GM19455 (cell line): Measurements from ENCODE around the gene SBF2.

ENCODE experiments used
- ATAC-seq: cut with Tn5 transposase; IDR thresholded peaks from one replicate; pipeline ENCODE4 v1.9.1; 2021; ENCODE audit not compliant: unreplicated experiment

SBF2 gene

GRCh38 chr11:9825895-9826294 is 468.1 kb downstream of the SBF2 start:
- ATAC-seq = no peak

DNA sequence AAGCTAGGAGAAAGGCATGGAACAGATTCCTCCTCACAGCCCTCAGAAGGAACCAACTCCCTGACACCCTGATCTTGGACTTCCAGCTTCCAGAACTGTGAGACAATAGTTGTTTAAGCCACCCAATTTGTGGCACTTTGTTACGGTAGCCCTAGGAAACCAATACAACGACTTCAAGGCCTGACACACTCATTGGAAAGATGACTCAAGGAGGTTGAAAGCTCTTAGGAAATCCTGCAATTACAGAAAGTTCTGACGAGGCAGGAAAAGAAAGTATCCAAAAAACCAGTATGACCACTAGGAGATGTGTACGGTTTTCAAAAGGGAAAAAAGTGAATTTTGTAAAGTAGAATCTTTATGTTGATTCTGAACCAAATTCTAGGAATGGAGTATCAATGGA is 468.7 kb downstream of the SBF2 start:
- ATAC-seq = no peak

GRCh38 chr11:9823887-9824385 is 470.1 kb downstream of the SBF2 start:
- ATAC-seq = no peak

GRCh38 chr11:9823439-9823838 is 470.6 kb downstream of the SBF2 start:
- no peak for ATAC-seq

- ATAC-seq = no peak
Measured at GRCh38 chr11:9821008-9821752, 472.8 kb downstream of the SBF2 start.

DNA sequence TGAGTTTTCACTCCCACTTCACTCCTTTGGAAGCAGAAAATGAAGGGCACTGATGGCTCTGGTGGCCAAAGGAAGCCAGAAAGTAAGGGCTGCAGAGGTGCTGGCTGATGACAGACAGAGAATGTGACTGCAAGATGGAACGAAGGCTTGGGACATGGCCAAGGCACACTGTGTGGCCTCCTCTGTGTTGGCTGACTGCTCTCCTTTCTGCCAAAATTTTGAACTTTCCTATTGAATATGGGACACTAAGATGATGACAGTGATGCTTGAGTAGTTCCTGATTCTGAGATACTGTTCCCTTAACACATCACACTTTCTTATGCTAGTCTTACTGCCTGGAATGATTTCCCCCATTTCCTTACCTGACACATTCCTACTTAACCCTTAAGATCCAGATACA is 473.8 kb downstream of the SBF2 start:
- ATAC-seq = no peak

GRCh38 chr11:9817191-9817590 is 476.8 kb downstream of the SBF2 start:
- ATAC-seq = no peak

- ATAC-seq = no peak
Measured at GRCh38 chr11:9815486-9816136, 478.4 kb downstream of the SBF2 start.

DNA sequence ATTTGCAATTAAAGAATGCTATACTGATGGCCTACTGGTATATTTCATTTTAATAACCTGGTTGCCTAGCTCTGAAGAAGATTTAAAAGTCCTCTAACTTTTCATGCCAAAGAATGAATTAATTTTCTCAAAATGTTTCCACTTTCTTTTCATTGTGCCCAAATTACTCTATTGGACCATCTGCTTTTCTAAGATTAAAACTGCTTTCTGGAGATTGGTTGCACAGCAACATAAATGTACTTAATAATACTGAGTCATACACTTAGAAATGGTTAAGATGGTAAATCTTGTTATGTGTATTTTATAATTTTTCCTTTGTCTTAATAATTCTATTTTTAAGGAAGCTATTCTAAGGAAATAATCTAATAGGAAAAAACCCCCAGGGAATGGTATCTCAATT is 479.9 kb downstream of the SBF2 start:
- no peak for ATAC-seq

- ATAC-seq = no peak
Measured at GRCh38 chr11:9808943-9809342, 485.1 kb downstream of the SBF2 start.

DNA sequence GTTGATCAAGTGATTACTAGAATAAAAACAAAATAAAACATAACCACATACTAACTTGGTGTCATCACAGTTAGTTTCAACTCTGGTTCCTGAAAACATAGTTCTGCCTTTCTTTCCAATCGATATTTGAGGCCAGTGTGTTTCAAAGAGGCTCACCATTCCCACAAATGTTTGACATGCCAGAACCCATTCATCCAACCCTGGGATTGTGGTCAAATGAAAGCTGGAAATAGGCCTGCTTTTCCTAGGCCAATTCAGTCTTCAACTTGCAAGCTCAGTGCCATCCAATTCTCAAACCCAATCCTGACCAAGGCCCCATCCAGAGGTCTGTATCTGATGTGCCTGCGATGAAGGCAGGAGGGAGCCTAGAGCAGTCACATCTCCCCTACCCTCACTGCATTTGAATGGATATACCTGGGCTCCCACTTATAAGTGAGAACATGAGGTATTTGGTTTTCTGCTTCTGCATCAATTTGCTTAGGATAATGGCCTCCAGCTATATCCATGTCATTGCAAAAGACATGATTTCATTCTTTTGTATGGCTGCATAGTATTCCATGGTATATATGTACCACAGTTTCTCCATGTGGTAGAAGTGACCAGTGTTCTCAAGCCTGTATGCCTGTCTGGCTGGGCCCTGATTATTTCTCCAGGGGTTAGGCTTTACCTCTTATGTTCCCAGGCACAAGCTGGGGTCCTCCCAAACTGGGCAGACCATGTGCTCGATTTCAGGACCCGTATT is 486.9 kb downstream of the SBF2 start:
- no peak for ATAC-seq

DNA sequence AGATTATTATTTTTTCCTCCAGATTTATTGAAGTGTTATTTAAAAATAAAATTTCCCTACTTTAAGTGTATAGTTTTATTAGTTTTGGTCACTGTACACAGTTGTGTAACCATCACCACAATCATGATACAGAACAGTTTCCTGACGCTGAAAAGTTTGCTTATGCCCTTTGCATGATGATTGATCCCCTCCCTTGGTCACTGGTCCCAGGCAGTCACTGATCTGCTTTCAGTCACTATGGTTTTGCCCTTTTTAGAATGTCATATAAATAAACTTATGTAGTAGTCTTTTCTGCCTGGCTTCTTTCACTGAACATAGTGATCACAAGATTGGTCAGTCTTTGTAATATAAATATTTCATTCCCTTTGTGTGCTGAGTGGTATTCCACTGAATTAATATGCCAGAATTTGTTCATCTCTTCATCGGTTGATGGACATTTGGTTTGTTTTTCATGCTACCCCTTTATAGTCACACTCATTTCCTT is 489.6 kb downstream of the SBF2 start:
- ATAC-seq = no peak

DNA sequence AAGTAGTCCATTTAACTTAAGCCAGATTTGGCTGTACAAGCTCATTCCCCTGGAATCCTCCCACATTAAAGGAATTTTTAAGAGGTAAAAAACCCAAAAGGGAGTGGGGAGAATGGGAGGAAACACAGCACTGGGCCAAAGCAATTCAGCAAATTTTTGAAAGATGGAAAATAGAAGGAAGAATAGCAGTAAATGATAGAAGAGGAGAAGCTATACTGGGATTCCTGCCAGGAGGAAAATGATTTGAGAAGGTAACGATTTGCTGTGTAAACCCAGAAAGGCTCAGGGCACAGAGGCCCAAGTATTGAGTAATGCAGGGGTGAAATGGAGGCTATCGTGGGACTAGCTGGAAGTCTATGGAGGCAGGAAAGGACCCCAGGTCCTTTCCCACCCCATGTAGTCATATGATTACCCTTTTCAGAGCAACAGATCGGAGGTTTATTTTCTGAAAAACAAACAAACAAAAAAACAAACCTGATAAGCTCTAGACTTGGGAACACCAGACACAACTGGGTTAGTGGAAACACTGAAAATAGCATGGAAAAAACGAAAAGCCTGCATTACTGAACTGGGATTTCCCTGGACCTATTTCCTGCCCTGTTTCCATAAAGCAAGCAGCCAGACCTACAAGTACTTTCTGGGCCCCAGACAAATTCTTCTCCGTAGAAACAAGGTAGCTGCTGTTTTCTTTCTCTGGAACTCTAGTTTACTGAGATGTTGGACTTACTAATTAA is 490.2 kb downstream of the SBF2 start:
- ATAC-seq = no peak

- ATAC-seq = no peak
Measured at GRCh38 chr11:9802291-9802861, 491.6 kb downstream of the SBF2 start.

GRCh38 chr11:9799886-9800285 is 494.1 kb downstream of the SBF2 start:
- no peak for ATAC-seq

- ATAC-seq = no peak
Measured at GRCh38 chr11:9797300-9797699, 496.7 kb downstream of the SBF2 start.

GRCh38 chr11:9796854-9797253 is 497.2 kb downstream of the SBF2 start:
- no peak for ATAC-seq

DNA sequence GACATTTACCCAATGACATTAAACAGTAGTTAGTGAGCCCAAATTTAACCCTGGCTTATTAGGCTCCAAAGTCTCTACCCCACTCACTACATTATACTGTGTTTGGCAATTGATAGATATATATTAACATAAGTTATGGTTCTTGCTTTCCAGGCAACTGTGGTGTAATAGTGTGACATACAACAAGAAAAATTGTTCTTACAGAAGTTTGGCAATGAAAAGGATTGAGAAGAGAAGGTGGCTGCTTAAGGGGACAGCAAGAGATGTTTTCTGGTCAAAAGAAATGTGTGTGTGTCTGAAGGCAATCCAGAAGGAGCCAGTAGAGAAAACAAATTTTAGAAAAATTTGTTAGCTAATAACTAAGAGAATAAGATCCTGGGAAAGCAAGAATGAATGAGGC is 497.8 kb downstream of the SBF2 start:
- ATAC-seq = no peak

- ATAC-seq = no peak
Measured at GRCh38 chr11:9790703-9791102, 503.3 kb downstream of the SBF2 start.

- no peak for ATAC-seq
Measured at GRCh38 chr11:9789910-9790309, 504.1 kb downstream of the SBF2 start.
